ENCODE measurements around the gene TSPYL2.

TSPYL2 gene

GRCh38 chrX:53078943-53079342 lies 3.2 kb upstream of the TSPYL2 start:
- Histone ChIP-seq H3K27ac (ENCODE audit: low read depth, low read length) (no peak overlapping the region), H3K36me3 (ENCODE audit: control insufficient read depth in 1 of 2, insufficient read depth in 2 of 2, low read length in 2 of 2) (no peaks in the 10 kb centered on the region), H3K4me3 (ENCODE audit: low read depth in 1 of 2, low read length in 2 of 2) (no peak overlapping the region)

GRCh38 chrX:53080628-53081580 lies 1.3 kb upstream of the TSPYL2 start:
- no peaks in the 10 kb centered on the region for H3K9me3 ChIP-seq (ENCODE audit: control insufficient read depth in 1 of 2, low read length in 2 of 2)
- H3K4me3 ChIP-seq (ENCODE audit: low read depth in 1 of 2, low read length in 2 of 2): no peak overlapping the region
- peaks cover 0 to 9% of the 10 kb centered on the region in 2 donors for H3K36me3 ChIP-seq (ENCODE audit: control insufficient read depth in 1 of 2, insufficient read depth in 2 of 2, low read length in 2 of 2)
- no peak overlapping the region for H3K9ac ChIP-seq (ENCODE audit: low read depth in 1 of 2, low read length in 2 of 2)
- H3K27me3 ChIP-seq (ENCODE audit: control insufficient read depth in 1 of 2, insufficient read depth in 2 of 2, low read length in 2 of 2): no peaks in the 10 kb centered on the region
- no peak overlapping the region for H3K27ac ChIP-seq (ENCODE audit: low read depth, low read length)
- peaks cover 0 to 11% of the 10 kb centered on the region in 2 donors for H3K4me1 ChIP-seq (ENCODE audit: control insufficient read depth in 1 of 2, insufficient read depth in 2 of 2, low read length in 2 of 2)

More at GRCh38 chrX:53078943-53079342, 3.2 kb upstream of the TSPYL2 start:
- no peaks in the 10 kb centered on the region for H3K27me3 ChIP-seq (ENCODE audit: control insufficient read depth in 1 of 2, insufficient read depth in 2 of 2, low read length in 2 of 2)
- peaks cover 0 to 10% of the 10 kb centered on the region in 2 donors for H3K4me1 ChIP-seq (ENCODE audit: control insufficient read depth in 1 of 2, insufficient read depth in 2 of 2, low read length in 2 of 2)
- no peaks in the 10 kb centered on the region for H3K9me3 ChIP-seq (ENCODE audit: control insufficient read depth in 1 of 2, low read length in 2 of 2)
- H3K9ac ChIP-seq (ENCODE audit: low read depth in 1 of 2, low read length in 2 of 2): no peak overlapping the region

- Histone ChIP-seq H3K27me3 (ENCODE audit: control insufficient read depth in 1 of 2, insufficient read depth in 2 of 2, low read length in 2 of 2) (no peaks in the 10 kb centered on the region), H3K4me1 (ENCODE audit: control insufficient read depth in 1 of 2, insufficient read depth in 2 of 2, low read length in 2 of 2) (peaks cover 0 to 11% of the 10 kb centered on the region in 2 donors), H3K9me3 (ENCODE audit: control insufficient read depth in 1 of 2, low read length in 2 of 2) (no peaks in the 10 kb centered on the region)
Observed at GRCh38 chrX:53082773-53083616, 828 bp downstream of the TSPYL2 start.

GRCh38 chrX:53084043-53084570 lies 1.9 kb downstream of the TSPYL2 start:
- Histone ChIP-seq H3K27me3 (ENCODE audit: control insufficient read depth in 1 of 2, insufficient read depth in 2 of 2, low read length in 2 of 2) (no peaks in the 10 kb centered on the region), H3K9ac (ENCODE audit: low read depth in 1 of 2, low read length in 2 of 2) (no peak overlapping the region), H3K36me3 (ENCODE audit: control insufficient read depth in 1 of 2, insufficient read depth in 2 of 2, low read length in 2 of 2) (peaks cover 0 to 12% of the 10 kb centered on the region in 2 donors), H3K9me3 (ENCODE audit: control insufficient read depth in 1 of 2, low read length in 2 of 2) (no peaks in the 10 kb centered on the region), H3K4me1 (ENCODE audit: control insufficient read depth in 1 of 2, insufficient read depth in 2 of 2, low read length in 2 of 2) (peaks cover 0 to 11% of the 10 kb centered on the region in 2 donors), H3K4me3 (ENCODE audit: low read depth in 1 of 2, low read length in 2 of 2) (peak overlapping the region; percentile 65 to 66), H3K27ac (ENCODE audit: low read depth, low read length) (no peak overlapping the region)

More at GRCh38 chrX:53082773-53083616, 828 bp downstream of the TSPYL2 start:
- H3K9ac ChIP-seq (ENCODE audit: low read depth in 1 of 2, low read length in 2 of 2): peak overlapping the region; percentile 25 to 39
- H3K27ac ChIP-seq (ENCODE audit: low read depth, low read length): peak overlapping the region; percentile 70
- peak overlapping the region; percentile 65 to 66 for H3K4me3 ChIP-seq (ENCODE audit: low read depth in 1 of 2, low read length in 2 of 2)
- H3K36me3 ChIP-seq (ENCODE audit: control insufficient read depth in 1 of 2, insufficient read depth in 2 of 2, low read length in 2 of 2): peaks cover 0 to 12% of the 10 kb centered on the region in 2 donors

- Histone ChIP-seq H3K4me1 (ENCODE audit: control insufficient read depth in 1 of 2, insufficient read depth in 2 of 2, low read length in 2 of 2) (peaks cover 0 to 11% of the 10 kb centered on the region in 2 donors), H3K9ac (ENCODE audit: low read depth in 1 of 2, low read length in 2 of 2) (peak overlapping the region in 1 of 2 donors; percentile 18), H3K4me3 (ENCODE audit: low read depth in 1 of 2, low read length in 2 of 2) (no peak overlapping the region), H3K36me3 (ENCODE audit: control insufficient read depth in 1 of 2, insufficient read depth in 2 of 2, low read length in 2 of 2) (peaks cover 0 to 12% of the 10 kb centered on the region in 2 donors), H3K27me3 (ENCODE audit: control insufficient read depth in 1 of 2, insufficient read depth in 2 of 2, low read length in 2 of 2) (no peaks in the 10 kb centered on the region), H3K27ac (ENCODE audit: low read depth, low read length) (no peak overlapping the region), H3K9me3 (ENCODE audit: control insufficient read depth in 1 of 2, low read length in 2 of 2) (no peaks in the 10 kb centered on the region)
Observed at GRCh38 chrX:53084863-53085262, 2.7 kb downstream of the TSPYL2 start.

GRCh38 chrX:53085661-53086229 lies 3.6 kb downstream of the TSPYL2 start:
- Histone ChIP-seq H3K27ac (ENCODE audit: low read depth, low read length) (no peak overlapping the region), H3K4me1 (ENCODE audit: control insufficient read depth in 1 of 2, insufficient read depth in 2 of 2, low read length in 2 of 2) (peaks cover 0 to 11% of the 10 kb centered on the region in 2 donors), H3K36me3 (ENCODE audit: control insufficient read depth in 1 of 2, insufficient read depth in 2 of 2, low read length in 2 of 2) (peaks cover 0 to 12% of the 10 kb centered on the region in 2 donors), H3K9me3 (ENCODE audit: control insufficient read depth in 1 of 2, low read length in 2 of 2) (no peaks in the 10 kb centered on the region), H3K9ac (ENCODE audit: low read depth in 1 of 2, low read length in 2 of 2) (no peak overlapping the region), H3K4me3 (ENCODE audit: low read depth in 1 of 2, low read length in 2 of 2) (no peak overlapping the region), H3K27me3 (ENCODE audit: control insufficient read depth in 1 of 2, insufficient read depth in 2 of 2, low read length in 2 of 2) (no peaks in the 10 kb centered on the region)

GRCh38 chrX:53086464-53086863 lies 4.3 kb downstream of the TSPYL2 start:
- no peaks in the 10 kb centered on the region for H3K27me3 ChIP-seq (ENCODE audit: control insufficient read depth in 1 of 2, insufficient read depth in 2 of 2, low read length in 2 of 2)
- H3K27ac ChIP-seq (ENCODE audit: low read depth, low read length): no peak overlapping the region
- H3K9me3 ChIP-seq (ENCODE audit: control insufficient read depth in 1 of 2, low read length in 2 of 2): no peaks in the 10 kb centered on the region
- no peak overlapping the region for H3K9ac ChIP-seq (ENCODE audit: low read depth in 1 of 2, low read length in 2 of 2)
- H3K4me3 ChIP-seq (ENCODE audit: low read depth in 1 of 2, low read length in 2 of 2): no peak overlapping the region
- peaks cover 0 to 12% of the 10 kb centered on the region in 2 donors for H3K36me3 ChIP-seq (ENCODE audit: control insufficient read depth in 1 of 2, insufficient read depth in 2 of 2, low read length in 2 of 2)
- H3K4me1 ChIP-seq (ENCODE audit: control insufficient read depth in 1 of 2, insufficient read depth in 2 of 2, low read length in 2 of 2): peaks cover 0 to 11% of the 10 kb centered on the region in 2 donors

DNA sequence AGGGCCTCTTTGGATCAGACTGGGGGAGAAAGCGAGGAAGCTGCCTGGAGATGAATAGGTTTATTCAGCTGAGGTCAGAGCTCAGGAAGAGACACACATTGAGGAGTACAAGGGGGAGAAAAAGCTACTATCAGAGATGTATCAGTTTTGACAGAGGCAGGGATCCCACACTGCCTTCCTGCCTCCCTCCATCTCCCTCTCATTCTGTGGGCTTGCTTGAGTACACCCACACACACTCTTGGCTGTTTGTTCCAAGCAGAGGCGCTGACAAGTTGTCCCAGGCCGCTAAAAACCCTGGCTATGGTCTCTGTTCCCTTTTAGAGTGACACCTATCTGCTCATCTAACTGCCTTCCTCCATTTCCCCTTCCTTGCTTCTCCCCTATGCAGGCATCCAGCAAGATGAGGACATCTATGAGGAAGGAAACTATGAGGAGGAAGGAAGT lies 5.2 kb downstream of the TSPYL2 start:
- Histone ChIP-seq H3K27me3 (ENCODE audit: control insufficient read depth in 1 of 2, insufficient read depth in 2 of 2, low read length in 2 of 2) (no peaks in the 10 kb centered on the region), H3K9ac (ENCODE audit: low read depth in 1 of 2, low read length in 2 of 2) (no peak overlapping the region), H3K9me3 (ENCODE audit: control insufficient read depth in 1 of 2, low read length in 2 of 2) (no peaks in the 10 kb centered on the region), H3K27ac (ENCODE audit: low read depth, low read length) (no peak overlapping the region), H3K36me3 (ENCODE audit: control insufficient read depth in 1 of 2, insufficient read depth in 2 of 2, low read length in 2 of 2) (peaks cover 0 to 12% of the 10 kb centered on the region in 2 donors), H3K4me3 (ENCODE audit: low read depth in 1 of 2, low read length in 2 of 2) (no peak overlapping the region), H3K4me1 (ENCODE audit: control insufficient read depth in 1 of 2, insufficient read depth in 2 of 2, low read length in 2 of 2) (peaks cover 0 to 11% of the 10 kb centered on the region in 2 donors)

- Histone ChIP-seq H3K4me3 (ENCODE audit: low read depth in 1 of 2, low read length in 2 of 2) (peak overlapping the region; percentile 48 to 59), H3K9ac (ENCODE audit: low read depth in 1 of 2, low read length in 2 of 2) (peak overlapping the region; percentile 25 to 48), H3K36me3 (ENCODE audit: control insufficient read depth in 1 of 2, insufficient read depth in 2 of 2, low read length in 2 of 2) (peaks cover 0 to 12% of the 10 kb centered on the region in 2 donors), H3K9me3 (ENCODE audit: control insufficient read depth in 1 of 2, low read length in 2 of 2) (no peaks in the 10 kb centered on the region), H3K27ac (ENCODE audit: low read depth, low read length) (peak overlapping the region; percentile 63), H3K27me3 (ENCODE audit: control insufficient read depth in 1 of 2, insufficient read depth in 2 of 2, low read length in 2 of 2) (no peaks in the 10 kb centered on the region), H3K4me1 (ENCODE audit: control insufficient read depth in 1 of 2, insufficient read depth in 2 of 2, low read length in 2 of 2) (peaks cover 0 to 6% of the 10 kb centered on the region in 2 donors)
Observed at GRCh38 chrX:53088136-53088974, 6.2 kb downstream of the TSPYL2 start.
